IMR-90 (cell line): ENCODE data around the gene C1orf167. TPM values are rescaled to one million over a fixed set of nuclear protein-coding genes. Genes with fewer than 3 reads are reported as not detected.

Source experiments
- ATAC-seq: fragments of 200-7000 bp; cut with Tn5 transposase; 2 replicates; pipeline ENCODE4 v1.9.1; 2020; ENCODE audit warnings: low read depth, mild to moderate bottlenecking, moderate library complexity
- BruUV-seq: library from RNA; stranded (reverse); fragments of 400-500 nt; replicated peaks from 2 replicates; lab custom pipeline; 2021; lab: Mats Ljungman, UMichigan
- CTCF ChIA-PET: fragments of 300-600 bp; formaldehyde crosslinking; extraction: SDS; loops from one replicate; lab custom pipeline; 2021; ENCODE audit warnings: antibody characterized with exemption; lab: Yijun Ruan, JAX
- POLR2A ChIA-PET: fragments of 300-600 bp; sonication (Branson Sonifier 250); formaldehyde crosslinking; loops from one replicate; lab custom pipeline; 2022; ENCODE audit warnings: antibody characterized with exemption; ENCODE audit not compliant: unreplicated experiment; lab: Charles Lee
- DNase-seq: peaks from one replicate; pipeline ENCODE4 v3.0.0; 2013
- H2AFZ ChIP-seq: replicated peaks from 2 replicates; pipeline ENCODE3; 2013; ENCODE audit warnings: low read length, mild to moderate bottlenecking; ENCODE audit not compliant: poor library complexity
- H2AK5ac ChIP-seq: 2 replicates; pipeline ENCODE4 v1.6.1; 2013; ENCODE audit warnings: low read depth, low read length, inconsistent platforms
- H2AK9ac ChIP-seq: replicated peaks from 2 replicates; pipeline ENCODE3; 2013; ENCODE audit warnings: mild to moderate bottlenecking, low read depth, low read length, moderate library complexity; ENCODE audit not compliant: poor library complexity
- H2BK120ac ChIP-seq: 2 replicates; pipeline ENCODE4 v1.6.1; 2013; ENCODE audit warnings: low read depth, low read length, inconsistent platforms
- H2BK15ac ChIP-seq: 3 replicates; pipeline ENCODE4 v1.6.1; 2013; ENCODE audit warnings: low read depth, low read length, inconsistent platforms
- H2BK20ac ChIP-seq: 2 replicates; pipeline ENCODE4 v1.6.1; 2013; ENCODE audit warnings: low read depth, mild to moderate bottlenecking, inconsistent platforms, low read length, moderate library complexity
- H2BK5ac ChIP-seq: 2 replicates; pipeline ENCODE4 v1.6.1; 2013; ENCODE audit warnings: mild to moderate bottlenecking, low read depth, low read length, inconsistent platforms; ENCODE audit not compliant: poor library complexity, severe bottlenecking
- H3K14ac ChIP-seq: replicated peaks from 2 replicates; pipeline ENCODE4 v1.6.1; 2013; ENCODE audit warnings: low read depth, low read length, inconsistent platforms
- H3K18ac ChIP-seq: 2 replicates; pipeline ENCODE4 v1.6.1; 2013; ENCODE audit warnings: low read depth, low read length, control low read depth
- H3K23ac ChIP-seq: 2 replicates; pipeline ENCODE4 v1.6.1; 2013; ENCODE audit warnings: low read depth, low read length, inconsistent platforms
- H3K27ac ChIP-seq: 2 replicates; pipeline ENCODE4 v1.5.1; 2013; ENCODE audit warnings: mild to moderate bottlenecking, control low read depth, low read length; ENCODE audit not compliant: insufficient read depth
- H3K27me3 ChIP-seq: 2 replicates; pipeline ENCODE4 v1.6.1; 2013; ENCODE audit warnings: low read length; ENCODE audit not compliant: control insufficient read depth, insufficient read depth
- H3K36me3 ChIP-seq: 2 replicates; pipeline ENCODE4 v1.6.1; 2013; ENCODE audit warnings: low read length, mixed read lengths; ENCODE audit not compliant: control insufficient read depth, insufficient read depth
- H3K4ac ChIP-seq: 2 replicates; pipeline ENCODE4 v1.6.1; 2013; ENCODE audit warnings: low read depth, low read length, inconsistent platforms
- H3K4me1 ChIP-seq: 2 replicates; pipeline ENCODE4 v1.6.1; 2013; ENCODE audit warnings: low read length, mixed read lengths; ENCODE audit not compliant: control insufficient read depth, insufficient read depth
- H3K4me2 ChIP-seq: 2 replicates; pipeline ENCODE4 v1.6.1; 2013; ENCODE audit warnings: low read depth, mild to moderate bottlenecking, control low read depth, low read length, moderate library complexity
- H3K4me3 ChIP-seq: 2 replicates; pipeline ENCODE4 v1.5.1; 2013; ENCODE audit warnings: low read depth, mild to moderate bottlenecking, control low read depth, low read length, moderate library complexity; ENCODE audit not compliant: insufficient read depth
- H3K56ac ChIP-seq: 2 replicates; pipeline ENCODE4 v1.6.1; 2013; ENCODE audit warnings: low read length, inconsistent platforms; ENCODE audit not compliant: insufficient read depth; ENCODE audit errors: extremely low read depth
- H3K79me1 ChIP-seq, 2 experiments: 2 replicates each; pipeline ENCODE4 v1.6.1; 2013; ENCODE audit warnings: low read length in 2 of 2, inconsistent platforms in 1 of 2, low read depth in 1 of 2
- H3K9ac ChIP-seq: 2 replicates; pipeline ENCODE4 v1.6.1; 2013; ENCODE audit warnings: low read depth, low read length, control low read depth
- H3K9me1 ChIP-seq: 2 replicates; pipeline ENCODE4 v1.6.1; 2013; ENCODE audit warnings: low read length, inconsistent platforms; ENCODE audit not compliant: insufficient read depth
- H3K9me3 ChIP-seq: 2 replicates; pipeline ENCODE4 v1.6.1; 2013; ENCODE audit warnings: low read length; ENCODE audit not compliant: control insufficient read depth, insufficient read depth
- H4K20me1 ChIP-seq: 2 replicates; pipeline ENCODE4 v1.6.1; 2013; ENCODE audit warnings: low read length, inconsistent platforms; ENCODE audit not compliant: insufficient read depth
- H4K5ac ChIP-seq: 2 replicates; pipeline ENCODE4 v1.6.1; 2013; ENCODE audit warnings: mild to moderate bottlenecking, low read depth, low read length, control low read depth
- H4K8ac ChIP-seq, 2 experiments: 2 replicates each; pipeline ENCODE4 v1.6.1; 2013; ENCODE audit warnings: low read depth in 2 of 2, low read length in 2 of 2, control low read depth in 1 of 2, inconsistent platforms in 1 of 2
- H4K91ac ChIP-seq: 2 replicates; pipeline ENCODE4 v1.6.1; 2013; ENCODE audit warnings: low read depth, low read length, inconsistent platforms; ENCODE audit not compliant: insufficient read depth
- CTCF ChIP-seq: conservative IDR thresholded peaks from 2 replicates; pipeline ENCODE4 v1.5.1; 2012; ENCODE audit warnings: mild to moderate bottlenecking, low read depth, low read length, improper control_type of control experiment
- MAFK ChIP-seq: IDR thresholded peaks from 2 replicates; pipeline ENCODE4 v1.6.1; 2012; ENCODE audit warnings: low read depth, low read length, improper control_type of control experiment
- MXI1 ChIP-seq: IDR thresholded peaks from 2 replicates; pipeline ENCODE4 v1.6.1; 2012; ENCODE audit warnings: low read depth, mild to moderate bottlenecking, low read length, moderate library complexity, borderline replicate concordance
- RAD21 ChIP-seq: IDR thresholded peaks from 2 replicates; pipeline ENCODE4 v1.6.1; 2012; ENCODE audit warnings: low read length, improper control_type of control experiment
- RFX5 ChIP-seq: IDR thresholded peaks from 2 replicates; pipeline ENCODE4 v1.8.0; 2012; ENCODE audit warnings: low read depth, mild to moderate bottlenecking, low read length, moderate library complexity
- WGBS, 2 experiments: methylation state at CpG; one replicate each; pipeline versions ENCODE4 v1.1.5 to v1.1.7; 2013; ENCODE audit warnings: missing lambda C conversion rate in 2 of 2; ENCODE audit not compliant: insufficient read length in 1 of 2; ENCODE audit errors: extremely low coverage in 2 of 2; 5-methylcytosine and 5-hydroxymethylcytosine counted together
- dilution Hi-C: fragments of 300-500 bp; cut with HindIII; formaldehyde crosslinking; loops from one replicate; pipeline ENCODE4 v1.14.3; 2018; ENCODE audit warnings: low sequenced_read_pairs; ENCODE audit not compliant: unreplicated experiment
- in situ Hi-C: fragments of 300-500 bp; cut with MboI; formaldehyde crosslinking; loops from 3 replicates; pipeline ENCODE4 v1.14.3; 2019; ENCODE audit warnings: low sequenced_read_pairs, inconsistent platforms, mixed read lengths
- intact Hi-C: fragments of 100-400 bp; cut with micrococcal nuclease; formaldehyde crosslinking; loops from 2 replicates; pipeline ENCODE4 v1.10.0; 2022
- polyA plus RNA-seq, 3 experiments: library from polyadenylated mRNA; depleted of rRNA; stranded (reverse); fragments of >200 nt; gene quantifications; 2 replicates each; pipeline ENCODE4 v1.2.3, GENCODE V29; 2012; ENCODE audit warnings: low replicate concordance in 1 of 3
- total RNA-seq: library from RNA; depleted of rRNA; stranded (reverse); fragments of >200 nt; gene quantifications from 2 replicates; pipeline ENCODE4 v1.2.3, GENCODE V29; 2012

C1orf167 gene
- total and polyA plus RNA-seq, 2 of the 4 experiments (the other 2 are of a cell fraction): under 0.01 to 0.15 TPM

DNA sequence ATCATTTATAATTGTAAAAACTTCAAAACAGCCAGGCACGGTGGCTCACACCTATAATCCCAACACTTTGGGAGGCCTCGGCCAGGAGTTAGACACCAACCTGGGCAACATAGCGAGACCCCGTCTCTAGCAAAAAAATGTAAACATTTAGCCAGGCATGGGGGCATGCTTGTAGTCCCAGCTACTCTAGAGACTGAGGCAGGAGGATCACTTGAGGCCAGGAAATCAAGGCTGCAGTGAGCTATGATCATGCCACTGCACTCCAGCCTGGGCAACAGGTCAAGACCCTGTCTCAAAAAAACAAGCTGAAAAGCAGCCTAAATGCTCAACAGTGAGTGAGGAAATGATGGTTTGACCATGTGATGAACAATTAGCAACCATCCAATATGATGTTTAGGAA, 7.3 kb downstream of the C1orf167 start:
- H3K56ac ChIP-seq: no peak overlapping the region
- dilution Hi-C loops: no loop called here
- H4K5ac ChIP-seq: no peak overlapping the region
- no peaks in the 10 kb centered on the region for H3K79me1 ChIP-seq
- H3K23ac ChIP-seq: no peak overlapping the region
- H4K8ac ChIP-seq: no peak overlapping the region
- H4K20me1 ChIP-seq: no peaks in the 10 kb centered on the region
- no peak for DNase-seq
- no peak overlapping the region for H2BK5ac ChIP-seq
- ChIA-PET POLR2A (no interaction called here), CTCF (interaction anchor here (0.7 kb wide), 1 partner anchor 56 kb away, joined by 11 read pairs; no protein-coding TSS in a partner anchor)
- no peaks in the 10 kb centered on the region for H3K9me1 ChIP-seq
- H2AFZ ChIP-seq: no peak overlapping the region
- WGBS, 2 experiments: no CpG with 5 or more reads among the region's 4 CpGs
- no peak overlapping the region for H3K18ac ChIP-seq
- TF ChIP-seq RFX5 (no peak), CTCF (no peak), MXI1 (no peak), MAFK (no peak), RAD21 (no peak)
- H3K4me1 ChIP-seq: no peaks in the 10 kb centered on the region
- H3K27me3 ChIP-seq: peaks cover 16% of the 10 kb centered on the region
- BruUV-seq: no TSS peak
- H4K91ac ChIP-seq: no peak overlapping the region
- no peak overlapping the region for H2AK9ac ChIP-seq
- H2BK120ac ChIP-seq: no peak overlapping the region
- in situ Hi-C loops: no loop called here
- H3K4me2 ChIP-seq: no peak overlapping the region
- H3K9ac ChIP-seq: no peak overlapping the region
- ATAC-seq: no peak
- H3K36me3 ChIP-seq: no peaks in the 10 kb centered on the region
- no peak overlapping the region for H3K14ac ChIP-seq
- no peak overlapping the region for H2BK20ac ChIP-seq
- no peak overlapping the region for H2BK15ac ChIP-seq
- no peak overlapping the region for H2AK5ac ChIP-seq
- H3K9me3 ChIP-seq: no peaks in the 10 kb centered on the region
- no peak overlapping the region for H3K27ac ChIP-seq
- H3K4me3 ChIP-seq: no peak overlapping the region
- no peak overlapping the region for H3K4ac ChIP-seq
- intact Hi-C loops: no loop called here
